HG02798 (cell line): ENCODE data around the gene MACROD2.

Experiments used
- ATAC-seq: cut with Tn5 transposase; IDR thresholded peaks from one replicate; pipeline ENCODE4 v1.9.1; 2021; ENCODE audit warnings: mild to moderate bottlenecking; ENCODE audit not compliant: unreplicated experiment, poor library complexity

Gene MACROD2

GRCh38 chr20:14312001-14312400 is 316.7 kb downstream of the MACROD2 start:
- no peak for ATAC-seq

DNA sequence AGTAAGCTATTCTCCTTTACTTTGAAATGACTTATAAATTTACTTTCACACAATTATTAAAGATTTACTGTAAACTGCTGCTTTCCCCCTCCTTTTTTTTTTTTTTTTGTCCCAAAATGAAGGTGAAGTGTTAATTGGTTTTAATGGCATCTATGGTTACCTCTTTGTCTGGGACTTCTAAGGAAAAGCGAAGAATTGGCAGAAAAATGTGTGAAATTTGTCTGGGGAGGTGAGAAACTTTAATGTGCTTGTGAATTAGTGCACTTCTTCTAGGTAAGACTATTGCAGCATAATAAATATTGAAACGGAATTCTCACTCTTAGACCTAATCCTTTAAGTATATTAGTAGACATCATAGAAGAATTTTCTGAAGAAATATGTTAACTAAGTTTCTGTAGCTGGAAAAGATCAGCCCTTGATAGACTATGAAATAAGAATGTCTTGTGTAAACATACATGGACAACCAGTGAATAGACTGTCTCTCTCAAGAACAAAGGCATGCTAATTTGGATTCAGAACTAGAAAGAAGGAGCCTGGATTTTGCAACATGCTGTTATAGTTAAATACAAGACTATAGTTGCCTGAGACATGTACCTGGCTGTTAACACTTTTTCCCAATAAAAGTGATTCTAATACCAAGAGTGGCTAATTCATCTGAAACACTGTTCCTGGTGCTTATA is 318.2 kb downstream of the MACROD2 start:
- ATAC-seq = no peak

- no peak for ATAC-seq
These were observed 324.4 kb downstream of the MACROD2 start for GRCh38 chr20:14319704-14320103.

GRCh38 chr20:14331646-14332045 is 336.3 kb downstream of the MACROD2 start:
- no peak for ATAC-seq

DNA sequence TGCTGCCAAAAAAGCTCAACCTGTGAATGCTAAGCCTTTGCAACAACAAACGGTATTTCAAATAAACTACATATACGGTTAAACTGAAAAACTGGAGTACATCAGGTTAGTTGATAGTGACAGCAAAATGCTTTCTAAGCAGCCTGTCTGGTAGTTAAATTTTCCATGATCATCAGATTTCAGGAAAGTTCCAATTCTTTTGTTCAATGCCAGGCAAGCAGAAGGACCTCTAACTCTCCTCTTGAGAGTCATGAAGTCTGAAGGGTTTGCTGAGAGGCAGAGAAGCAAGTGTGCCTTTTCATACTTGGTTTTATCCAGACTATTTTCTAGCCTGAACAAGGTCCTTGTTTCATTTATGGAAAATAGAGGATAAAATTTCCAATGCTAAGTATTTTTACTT is 337.6 kb downstream of the MACROD2 start:
- no peak for ATAC-seq

DNA sequence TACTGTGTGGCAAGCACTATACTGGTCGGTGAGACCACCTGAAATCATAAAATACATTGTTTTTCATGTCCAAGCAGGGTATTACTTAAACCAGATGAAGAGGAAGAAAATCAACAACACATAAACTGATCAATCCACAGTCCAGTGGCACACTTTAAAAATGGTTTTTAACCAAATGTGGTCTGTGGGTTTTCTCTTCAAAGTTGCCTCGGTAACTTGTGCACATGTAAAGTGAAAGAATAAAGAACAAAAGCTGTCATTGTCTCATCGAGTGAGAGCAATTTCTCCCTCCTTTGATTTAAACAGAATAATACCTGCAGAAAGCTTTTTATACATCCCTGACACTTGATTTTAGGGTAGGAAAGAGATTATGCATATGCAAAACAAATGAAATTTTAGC is 338.4 kb downstream of the MACROD2 start:
- no peak for ATAC-seq

GRCh38 chr20:14334306-14334930 is 339.1 kb downstream of the MACROD2 start:
- ATAC-seq = no peak

DNA sequence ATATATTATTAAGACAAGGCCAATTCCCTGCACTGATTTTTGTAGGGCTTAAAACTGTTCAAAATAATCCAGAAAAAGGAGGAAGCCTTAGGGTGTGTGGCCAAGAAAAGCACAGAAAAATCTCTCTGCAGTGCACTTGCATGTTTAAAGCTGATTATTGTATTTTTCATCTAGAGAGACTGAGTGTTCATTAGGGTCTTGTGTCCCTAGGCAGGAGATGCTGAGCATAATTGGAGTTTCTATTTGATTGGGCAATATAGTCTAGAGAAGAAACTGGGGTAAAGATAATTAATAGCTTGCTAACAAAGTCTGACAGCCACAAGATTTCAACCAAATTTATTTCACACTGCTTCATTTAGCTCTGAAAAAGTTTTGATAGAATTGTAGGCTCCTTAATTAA is 339.7 kb downstream of the MACROD2 start:
- ATAC-seq = no peak

DNA sequence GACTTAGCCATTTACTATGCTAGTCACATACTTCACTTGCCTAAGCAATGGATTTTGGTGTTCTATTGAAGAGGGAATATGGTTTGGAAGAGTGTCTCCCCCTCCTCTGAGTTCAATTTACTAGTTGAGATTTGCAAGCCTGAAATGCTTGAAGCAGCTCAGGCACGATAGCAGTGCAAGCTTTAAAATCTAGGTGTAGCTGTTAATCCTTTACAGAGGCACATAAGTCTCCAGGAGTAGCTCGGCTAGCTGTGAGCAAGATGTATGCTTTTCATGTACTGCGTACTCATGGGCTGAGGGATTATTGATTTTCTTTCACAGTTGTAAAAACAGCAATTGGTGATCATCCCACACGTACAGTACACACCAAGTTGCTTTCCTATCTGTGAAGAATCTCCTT is 341.4 kb downstream of the MACROD2 start:
- ATAC-seq = no peak

GRCh38 chr20:14337400-14338171 is 342.3 kb downstream of the MACROD2 start, which contains the start of gene FLRT3:
Gene FLRT3, minus strand, starts transcription at chr20:14337612. Its CDS starts 10,106 bp downstream, at chr20:14327506.
- peak; percentile 97 for ATAC-seq

GRCh38 chr20:14341801-14342200 is 346.5 kb downstream of the MACROD2 start:
- no peak for ATAC-seq

GRCh38 chr20:14342918-14343317 is 347.6 kb downstream of the MACROD2 start:
- ATAC-seq = no peak

DNA sequence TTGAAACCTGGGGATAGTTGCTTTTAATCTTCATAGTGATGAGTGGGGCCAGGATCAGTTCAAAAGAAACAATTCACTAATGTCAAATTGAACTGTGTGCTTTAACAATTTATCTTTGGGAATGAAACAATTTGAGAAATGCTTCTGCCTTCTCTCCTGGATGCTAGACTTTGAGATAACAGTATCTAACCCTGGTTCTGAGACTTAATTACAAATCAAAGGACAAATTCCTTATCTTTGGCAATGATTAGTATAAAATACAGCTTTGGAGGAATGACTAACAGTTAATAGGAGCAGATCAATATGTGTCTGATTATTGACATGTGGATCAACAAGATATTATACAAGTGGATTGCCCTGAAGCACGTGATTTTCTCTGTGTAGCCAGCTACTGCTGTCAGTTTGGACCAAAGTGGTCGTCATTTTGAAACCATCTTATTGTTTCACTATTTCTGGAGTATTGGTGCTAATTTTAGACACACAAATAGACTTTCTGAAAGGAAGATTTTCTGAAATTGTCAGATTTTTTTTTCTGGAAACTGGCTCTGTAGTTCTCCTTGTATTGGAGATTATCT is 348.3 kb downstream of the MACROD2 start:
- ATAC-seq = no peak

DNA sequence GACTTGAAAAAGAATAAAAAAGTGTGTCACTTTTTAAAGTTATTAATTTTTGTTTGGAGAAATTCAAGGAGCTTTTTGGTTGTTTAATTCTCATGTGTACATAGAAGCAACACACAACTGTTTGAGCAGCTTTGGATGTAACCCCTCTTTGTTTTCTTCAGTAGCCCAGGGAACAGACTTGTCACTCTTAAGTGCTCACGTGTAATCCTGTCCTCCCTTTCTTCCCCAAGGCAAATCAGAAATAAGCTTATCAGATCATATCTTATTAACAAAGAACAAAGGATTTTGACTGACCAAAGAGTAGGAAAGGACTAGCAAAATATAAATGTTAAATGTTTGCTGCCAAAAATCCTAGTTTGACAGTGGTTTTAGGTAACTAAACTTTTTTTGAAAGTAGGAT is 349.4 kb downstream of the MACROD2 start:
- no peak for ATAC-seq

- ATAC-seq = no peak
These were observed 360.5 kb downstream of the MACROD2 start for GRCh38 chr20:14355791-14356190.

DNA sequence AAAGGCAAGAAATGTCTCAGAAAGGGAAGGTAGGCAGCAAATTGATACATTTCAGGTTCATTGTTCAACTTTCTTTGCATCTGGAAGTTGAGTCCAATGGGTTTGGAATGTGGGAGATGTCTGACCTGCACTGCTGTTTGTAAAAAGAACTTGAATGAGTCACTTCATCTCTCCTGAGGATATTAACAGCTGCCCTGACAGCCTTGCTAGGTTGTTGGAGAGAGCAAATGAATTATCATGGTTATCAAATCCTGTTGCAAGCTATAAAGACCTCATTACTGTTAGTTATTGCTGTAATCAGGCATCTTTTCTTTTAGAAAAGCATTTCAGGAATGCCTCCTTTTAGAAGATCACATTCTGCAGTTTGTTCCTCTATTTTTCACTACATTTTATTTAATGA is 365.1 kb downstream of the MACROD2 start:
- ATAC-seq = no peak

DNA sequence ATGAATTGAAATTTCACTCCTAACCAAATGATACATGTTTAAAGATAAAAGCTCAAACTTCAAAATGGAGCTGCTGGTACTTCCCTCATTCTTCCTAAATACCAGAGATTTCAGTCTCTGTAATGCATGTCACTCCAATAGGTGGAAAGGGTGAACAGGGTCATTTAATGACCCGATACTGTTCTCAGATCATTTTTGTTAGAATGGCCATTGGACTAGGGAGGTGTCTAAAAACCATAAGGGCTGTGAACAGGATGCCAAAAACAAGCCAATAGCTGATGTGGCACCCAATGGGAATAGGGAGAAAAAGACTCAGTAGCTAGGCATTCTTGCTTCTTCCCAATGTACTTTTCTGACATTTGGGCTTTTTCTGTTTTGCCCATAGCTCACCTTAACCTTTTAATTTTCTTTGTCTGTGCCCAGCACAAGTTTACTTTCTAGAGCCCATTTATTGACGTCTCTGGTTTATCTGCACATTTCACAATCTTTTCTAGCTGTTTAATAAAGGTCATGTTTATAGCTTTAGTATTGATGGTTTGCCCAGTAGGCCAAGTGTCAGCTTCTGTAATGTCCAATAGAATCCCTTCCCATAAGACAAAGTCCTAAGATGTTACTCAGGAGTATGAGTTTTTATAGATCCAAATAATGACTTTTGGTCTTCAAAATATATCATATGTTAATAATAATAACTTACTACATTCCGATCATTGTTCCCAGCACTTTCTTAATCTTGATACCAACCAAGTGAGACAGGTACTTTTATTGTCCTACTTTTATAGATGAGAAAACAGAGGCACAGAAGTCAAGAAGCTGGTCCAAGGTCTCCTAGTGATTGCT is 366.4 kb downstream of the MACROD2 start:
- ATAC-seq = no peak

GRCh38 chr20:14374196-14374595 is 378.9 kb downstream of the MACROD2 start:
- ATAC-seq = no peak

- no peak for ATAC-seq
These were observed 380.2 kb downstream of the MACROD2 start for GRCh38 chr20:14375416-14375985.

DNA sequence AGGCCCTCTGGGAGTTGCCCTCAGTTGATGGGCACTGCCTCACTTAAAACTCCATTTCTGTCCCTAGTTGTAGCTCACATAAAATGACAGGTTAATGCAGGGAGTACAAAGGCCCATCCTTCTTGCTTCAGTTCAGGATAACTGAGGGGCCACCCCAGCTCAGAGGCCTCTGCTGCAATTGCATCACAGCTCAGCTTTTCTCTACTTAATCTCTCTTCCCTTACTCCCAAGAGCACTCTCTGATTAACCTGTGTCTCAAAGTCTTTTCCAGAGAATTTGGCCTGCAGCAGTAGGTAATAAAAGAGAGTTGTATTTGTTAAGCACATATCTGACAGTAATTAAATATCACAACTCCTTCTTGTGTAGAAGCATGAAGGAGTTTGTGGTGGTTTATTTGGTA is 383.0 kb downstream of the MACROD2 start:
- ATAC-seq = no peak
